Stomach (tissue), 9 donors: ENCODE results near the gene CRISP2. TPM values are rescaled to one million over a fixed set of nuclear protein-coding genes. Genes with fewer than 3 reads are reported as not detected.
A peak's percentile ranks its signal among the peaks of the same experiment; 100 is the strongest.

Source experiments
- DNase-seq, 2 donors: peaks; one replicate each; pipeline versions ENCODE4 v3.0.0 to v3.0.0-alpha.2; 2013 to 2019
- H3K27ac ChIP-seq, 5 donors: fragments of 200-600 bp in 4 of 5; sonication (generic) in 4 of 5; one replicate each; pipeline ENCODE4 v1.5.1; 2013 to 2019; ENCODE audit warnings: mild to moderate bottlenecking in 1 of 5, moderate library complexity in 1 of 5
- H3K27me3 ChIP-seq, 3 donors: fragments of 200-600 bp; sonication (generic); one replicate each; pipeline ENCODE4 v1.5.1; 2017 to 2019; ENCODE audit warnings: mixed run types in 1 of 3
- H3K36me3 ChIP-seq, 4 donors: fragments of 200-600 bp; sonication (generic); 1 replicate in 3 of 4; 2 replicates in 1 of 4; pipeline ENCODE4 v1.5.1; 2016 to 2019
- H3K4me1 ChIP-seq, 4 donors: fragments of 200-600 bp; sonication (generic); one replicate each; pipeline ENCODE4 v1.5.1; 2016 to 2019
- H3K4me3 ChIP-seq, 4 donors: fragments of 200-600 bp; sonication (generic) in 3 of 4; one replicate each; pipeline ENCODE4 v1.5.1; 2016 to 2019; ENCODE audit warnings: mild to moderate bottlenecking in 1 of 4
- H3K9me3 ChIP-seq, 4 donors: fragments of 200-600 bp; sonication (generic); one replicate each; pipeline ENCODE4 v1.5.1; 2016 to 2019
- CTCF ChIP-seq, 7 experiments: fragments of 450-650 bp in 4 of 7; fragments of 200-600 bp in 3 of 7; sonication (generic) in 3 of 7; IDR thresholded peaks; one replicate each; pipeline ENCODE4 v1.5.1; 2016 to 2019; ENCODE audit warnings: antibody characterized with exemption in 7 of 7, control low read depth in 2 of 7, mild to moderate bottlenecking in 1 of 7
- EP300 ChIP-seq: sonication (generic); formaldehyde crosslinking; IDR thresholded peaks from one replicate; pipeline ENCODE4 v1.6.1; 2017; ENCODE audit warnings: antibody characterized with exemption
- POLR2A ChIP-seq, 4 donors: fragments of 450-650 bp; IDR thresholded peaks; one replicate each; pipeline ENCODE4 v1.6.1; 2016; ENCODE audit warnings: antibody characterized with exemption in 4 of 4, control low read depth in 2 of 4, mild to moderate bottlenecking in 1 of 4, moderate library complexity in 1 of 4
- POLR2AphosphoS5 ChIP-seq, 3 donors: sonication (generic); formaldehyde crosslinking; IDR thresholded peaks; one replicate each; pipeline ENCODE4 v1.6.1; 2016; ENCODE audit warnings: antibody characterized with exemption in 3 of 3
- WGBS, 5 donors: extraction: QIAGEN DNeasy Blood & Tissue Kit in 3 of 5; methylation state at CpG; one replicate each; pipeline versions ENCODE4 v1.1.5 to v1.1.7; 2013 to 2018; 5-methylcytosine and 5-hydroxymethylcytosine counted together
- intact Hi-C: fragments of 100-400 bp; cut with DNase I; formaldehyde crosslinking; loops from one replicate; pipeline ENCODE4 v1.15.1; 2023; ENCODE audit warnings: low total_unique reads
- polyA plus RNA-seq, 3 donors: library from polyadenylated mRNA; stranded (reverse); fragments of 200-250 nt; gene quantifications; one replicate each; pipeline ENCODE4 v1.2.3, GENCODE V29; 2013
- total RNA-seq, 5 donors: library from RNA; depleted of rRNA; stranded (reverse); fragments of >200 nt; gene quantifications; one replicate each; pipeline versions ENCODE4 v1.1.0 to v1.2.3, GENCODE V29; 2014 to 2016
- donor health status: healthy with polysubstance abuse.
- donor health status: Bipolar disorder and iron deficiency.
- donor health status: healthy.

The CRISP2 gene
- total and polyA plus RNA-seq, 8 donors: 0.37 to 0.38 TPM; not detected in 6

GRCh38 chr6:49648036-49648435 is 65.3 kb downstream of the CRISP2 start:
- no peak for TF ChIP-seq POLR2AphosphoS5 (IDR thresholded peaks at IDR 0.05)
- TF ChIP-seq EP300: no peak
- TF ChIP-seq POLR2A (IDR thresholded peaks at IDR 0.05): no peak
- TF ChIP-seq CTCF (IDR thresholded peaks at IDR 0.05): no peak
- no peak overlapping the region for H3K4me3 ChIP-seq
- H3K27me3 ChIP-seq: no peaks in the 10 kb centered on the region
- no peaks in the 10 kb centered on the region for H3K36me3 ChIP-seq
- H3K27ac ChIP-seq: no peak overlapping the region
- DNase-seq: no peak
- no peaks in the 10 kb centered on the region for H3K9me3 ChIP-seq
- intact Hi-C loops: no loop called here
- no peaks in the 10 kb centered on the region for H3K4me1 ChIP-seq

- 86 to 96% (median 90%) methylated on average over 2 of the region's 2 CpGs for WGBS, 5 donors
- Histone ChIP-seq H3K36me3 (no peaks in the 10 kb centered on the region), H3K4me3 (no peak overlapping the region), H3K9me3 (no peaks in the 10 kb centered on the region), H3K4me1 (no peaks in the 10 kb centered on the region), H3K27me3 (no peaks in the 10 kb centered on the region), H3K27ac (no peak overlapping the region)
- DNase-seq: no peak
- no peak for TF ChIP-seq POLR2AphosphoS5 (IDR thresholded peaks at IDR 0.05)
- no peak for TF ChIP-seq EP300
- no peak for TF ChIP-seq CTCF (IDR thresholded peaks at IDR 0.05)
- TF ChIP-seq POLR2A (IDR thresholded peaks at IDR 0.05): no peak
- intact Hi-C loops: no loop called here
These were observed 65.9 kb downstream of the CRISP2 start for GRCh38 chr6:49647476-49647875.

- no peaks in the 10 kb centered on the region for H3K9me3 ChIP-seq
- H3K27ac ChIP-seq: no peak overlapping the region
- DNase-seq: no peak
- no peaks in the 10 kb centered on the region for H3K27me3 ChIP-seq
- 75 to 86% (median 82%) methylated on average over 4 of the region's 4 CpGs for WGBS, 5 donors
- intact Hi-C loops: no loop called here
- TF ChIP-seq POLR2A (IDR thresholded peaks at IDR 0.05) (no peak), EP300 (no peak), CTCF (IDR thresholded peaks at IDR 0.05) (no peak), POLR2AphosphoS5 (IDR thresholded peaks at IDR 0.05) (no peak)
- H3K4me3 ChIP-seq: no peak overlapping the region
- no peaks in the 10 kb centered on the region for H3K36me3 ChIP-seq
- H3K4me1 ChIP-seq: no peaks in the 10 kb centered on the region
These were observed 66.4 kb downstream of the CRISP2 start for GRCh38 chr6:49646942-49647341.

- intact Hi-C loops: no loop called here
- TF ChIP-seq EP300 (no peak), POLR2A (IDR thresholded peaks at IDR 0.05) (no peak), POLR2AphosphoS5 (IDR thresholded peaks at IDR 0.05) (no peak), CTCF (IDR thresholded peaks at IDR 0.05) (no peak)
These were observed 67.1 kb downstream of the CRISP2 start for GRCh38 chr6:49646130-49646824.

More at GRCh38 chr6:49646130-49646824, 67.1 kb downstream of the CRISP2 start:
- no peaks in the 10 kb centered on the region for H3K9me3 ChIP-seq
- peak in 1 of 2 donors; percentile 4 for DNase-seq
- 85 to 92% (median 87%) methylated on average over 3 of the region's 3 CpGs for WGBS, 5 donors
- no peak overlapping the region for H3K4me3 ChIP-seq
- H3K4me1 ChIP-seq: no peaks in the 10 kb centered on the region
- H3K27me3 ChIP-seq: no peaks in the 10 kb centered on the region
- H3K36me3 ChIP-seq: no peaks in the 10 kb centered on the region
- H3K27ac ChIP-seq: no peak overlapping the region
